ENCODE measurements around the gene DNAI1.

The DNAI1 gene

DNA sequence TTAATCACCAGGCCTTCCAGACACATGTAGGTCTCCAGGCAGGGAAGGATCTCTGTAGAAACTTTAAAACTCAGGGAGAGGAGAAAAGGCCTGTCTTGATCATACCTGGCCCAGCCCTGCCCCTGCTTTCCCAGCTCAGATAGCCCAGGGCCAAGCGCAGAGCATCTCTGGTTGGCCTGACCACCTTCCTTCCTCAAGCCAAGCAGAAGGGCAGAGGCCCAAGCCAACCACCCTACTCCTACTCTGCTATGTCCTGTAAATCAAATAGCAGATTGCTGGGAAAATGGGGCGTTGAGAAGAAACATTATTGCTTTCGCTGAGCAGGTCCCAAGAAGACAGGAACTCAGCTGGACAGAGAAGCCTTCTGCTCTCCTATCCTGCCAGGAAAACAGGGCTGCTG, 49.9 kb downstream of the DNAI1 start:
- no peak overlapping the region for H3K4me3 ChIP-seq (ENCODE audit: low read depth, low read length)
- no peaks in the 10 kb centered on the region for H3K36me3 ChIP-seq (replicated peaks)
- DNase-seq, result no peak
- H3K27ac ChIP-seq, result no peak overlapping the region
- in situ Hi-C loops (cut with HindIII; ENCODE audit: low pct_ligation_motif_present, low sequenced_read_pairs), result no loop called here
- TF ChIP-seq, protein P1, sequence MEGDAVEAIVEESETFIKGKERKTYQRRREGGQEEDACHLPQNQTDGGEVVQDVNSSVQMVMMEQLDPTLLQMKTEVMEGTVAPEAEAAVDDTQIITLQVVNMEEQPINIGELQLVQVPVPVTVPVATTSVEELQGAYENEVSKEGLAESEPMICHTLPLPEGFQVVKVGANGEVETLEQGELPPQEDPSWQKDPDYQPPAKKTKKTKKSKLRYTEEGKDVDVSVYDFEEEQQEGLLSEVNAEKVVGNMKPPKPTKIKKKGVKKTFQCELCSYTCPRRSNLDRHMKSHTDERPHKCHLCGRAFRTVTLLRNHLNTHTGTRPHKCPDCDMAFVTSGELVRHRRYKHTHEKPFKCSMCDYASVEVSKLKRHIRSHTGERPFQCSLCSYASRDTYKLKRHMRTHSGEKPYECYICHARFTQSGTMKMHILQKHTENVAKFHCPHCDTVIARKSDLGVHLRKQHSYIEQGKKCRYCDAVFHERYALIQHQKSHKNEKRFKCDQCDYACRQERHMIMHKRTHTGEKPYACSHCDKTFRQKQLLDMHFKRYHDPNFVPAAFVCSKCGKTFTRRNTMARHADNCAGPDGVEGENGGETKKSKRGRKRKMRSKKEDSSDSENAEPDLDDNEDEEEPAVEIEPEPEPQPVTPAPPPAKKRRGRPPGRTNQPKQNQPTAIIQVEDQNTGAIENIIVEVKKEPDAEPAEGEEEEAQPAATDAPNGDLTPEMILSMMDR (IDR thresholded peaks at IDR 0.05; ENCODE audit: low read depth, low read length, missing control alignments), result no peak
- H3K27me3 ChIP-seq (replicated peaks), result peaks cover 4% of the 10 kb centered on the region

DNA sequence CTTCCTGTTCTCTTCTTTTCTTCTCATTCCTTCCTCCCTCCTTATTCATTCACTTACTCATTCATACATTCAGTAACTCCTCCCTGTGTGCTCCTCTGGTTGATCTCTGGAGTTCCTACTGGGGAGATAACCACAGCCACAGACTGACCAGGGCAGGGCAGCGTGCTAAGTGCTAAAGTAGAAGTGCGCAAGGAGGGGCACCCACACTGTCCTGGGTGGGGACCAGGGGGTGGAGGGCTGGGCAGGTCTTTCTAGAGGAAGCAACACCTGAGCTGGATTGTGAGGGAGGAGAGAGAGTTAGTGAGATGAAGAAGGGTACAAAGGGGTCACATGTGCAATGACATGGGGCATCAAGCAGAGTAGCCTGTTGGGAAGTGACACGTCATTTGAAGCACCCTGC, 50.3 kb downstream of the DNAI1 start:
- no peak for DNase-seq
- Histone ChIP-seq H3K4me3 (ENCODE audit: low read depth, low read length) (no peak overlapping the region), H3K27me3 (replicated peaks) (peaks cover 3% of the 10 kb centered on the region), H3K27ac (no peak overlapping the region), H3K36me3 (replicated peaks) (no peaks in the 10 kb centered on the region)
- TF ChIP-seq, protein P1 (IDR thresholded peaks at IDR 0.05; ENCODE audit: low read depth, low read length, missing control alignments), result no peak
- in situ Hi-C loops (cut with HindIII; ENCODE audit: low pct_ligation_motif_present, low sequenced_read_pairs), result no loop called here

DNA sequence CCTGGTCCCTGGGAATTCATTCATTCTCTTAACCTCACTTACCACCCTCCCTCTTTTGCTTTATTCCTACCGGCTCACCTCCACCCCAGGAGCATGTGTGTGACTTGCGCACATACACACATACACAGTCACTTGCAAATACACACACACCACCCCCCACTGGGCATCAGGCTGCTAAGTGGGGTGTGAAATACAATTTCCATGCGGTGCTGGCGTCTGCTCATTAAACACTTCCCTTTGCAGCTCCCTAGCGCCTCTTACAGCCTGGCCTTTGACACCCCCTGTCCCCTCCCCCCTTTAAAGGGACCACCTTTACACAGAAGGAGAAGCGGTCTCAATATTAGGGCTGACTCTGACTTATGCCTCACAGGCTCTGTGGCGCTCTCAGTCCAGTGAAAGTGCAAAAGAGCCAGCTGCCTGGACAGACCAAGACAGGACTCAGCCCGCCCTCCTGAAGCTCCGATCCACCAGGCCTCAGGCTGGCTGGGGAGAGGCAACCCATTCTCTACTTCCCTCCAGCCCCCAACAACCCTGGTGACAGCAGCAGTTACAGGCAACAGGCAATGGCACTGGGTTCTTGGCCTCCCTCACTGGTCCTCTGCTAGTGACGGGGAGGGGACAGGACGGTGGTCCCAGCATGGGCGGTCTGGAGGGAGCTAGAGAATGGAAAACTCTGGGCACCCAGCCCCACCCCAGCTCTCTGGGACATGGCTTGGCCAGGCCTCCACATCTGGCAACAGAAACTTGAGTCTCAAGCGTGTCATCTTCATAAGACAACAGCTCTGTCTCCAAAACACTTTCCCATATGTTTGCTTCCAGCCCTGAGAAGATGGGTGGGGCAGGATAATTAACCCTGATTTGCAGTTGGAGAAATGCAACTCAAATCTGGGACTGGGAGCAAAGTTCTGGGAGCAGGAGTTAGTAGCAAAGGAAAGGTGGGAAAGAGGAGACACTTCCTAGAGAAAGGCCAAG, 52.2 kb downstream of the DNAI1 start:
- TF ChIP-seq, protein P1 (IDR thresholded peaks at IDR 0.05; ENCODE audit: low read depth, low read length, missing control alignments), result no peak
- H3K36me3 ChIP-seq (replicated peaks), result no peaks in the 10 kb centered on the region
- no peaks in the 10 kb centered on the region for H3K27me3 ChIP-seq (replicated peaks)
- no peak for DNase-seq
- H3K27ac ChIP-seq, result no peak overlapping the region
- no peak overlapping the region for H3K4me3 ChIP-seq (ENCODE audit: low read depth, low read length)
- in situ Hi-C loops (cut with HindIII; ENCODE audit: low pct_ligation_motif_present, low sequenced_read_pairs), result no loop called here

DNA sequence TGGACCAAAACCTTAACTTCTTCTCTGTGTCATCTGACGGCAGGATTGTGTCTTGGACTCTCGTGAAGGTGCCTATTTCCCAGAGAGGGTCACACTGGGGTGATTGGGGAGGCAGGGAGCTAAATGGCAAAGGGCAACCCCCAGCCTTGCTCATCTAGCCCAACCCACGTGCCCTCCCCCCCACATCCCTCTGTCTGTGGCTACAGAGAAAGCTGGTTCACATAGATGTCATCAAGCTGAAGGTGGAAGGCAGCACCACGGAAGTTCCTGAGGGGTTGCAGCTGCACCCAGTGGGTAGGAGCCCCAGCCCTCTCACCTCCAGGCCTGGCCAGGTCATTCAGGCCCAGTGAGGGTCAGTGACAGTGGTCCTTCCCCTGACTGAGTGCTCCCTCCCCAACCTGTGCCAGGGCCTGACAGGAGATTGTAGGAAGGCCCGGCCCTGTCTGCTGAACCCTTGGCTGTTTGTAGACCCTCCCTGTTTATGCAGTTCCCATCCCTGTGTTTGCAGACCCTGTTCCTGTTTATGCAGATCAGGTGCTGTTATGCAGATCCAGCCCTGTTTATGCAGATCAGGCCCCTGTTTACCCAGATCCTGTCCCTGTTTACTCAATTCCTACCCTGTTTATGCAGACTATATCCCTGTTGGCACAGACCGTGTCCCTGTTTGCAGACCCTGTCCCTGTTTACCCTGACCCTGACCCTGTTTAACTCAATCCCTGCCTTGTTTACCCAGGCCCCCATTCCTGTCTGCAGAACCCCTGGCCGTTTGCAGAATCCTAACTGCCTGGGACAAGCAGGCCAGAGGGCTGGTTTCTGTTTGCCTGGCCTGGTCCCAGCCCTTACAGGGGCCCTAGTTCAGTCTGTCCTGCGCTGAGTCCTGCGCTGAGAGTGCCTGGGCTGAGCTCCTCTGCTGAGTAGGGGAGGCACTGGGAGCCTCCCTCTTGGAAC, 53.8 kb downstream of the DNAI1 start:
- no peak overlapping the region for H3K4me3 ChIP-seq (ENCODE audit: low read depth, low read length)
- DNase-seq, result no peak
- no peak overlapping the region for H3K27ac ChIP-seq
- H3K27me3 ChIP-seq (replicated peaks), result no peaks in the 10 kb centered on the region
- in situ Hi-C loops (cut with HindIII; ENCODE audit: low pct_ligation_motif_present, low sequenced_read_pairs), result no loop called here
- H3K36me3 ChIP-seq (replicated peaks), result no peaks in the 10 kb centered on the region
- TF ChIP-seq, protein P1 (IDR thresholded peaks at IDR 0.05; ENCODE audit: low read depth, low read length, missing control alignments), result no peak

DNA sequence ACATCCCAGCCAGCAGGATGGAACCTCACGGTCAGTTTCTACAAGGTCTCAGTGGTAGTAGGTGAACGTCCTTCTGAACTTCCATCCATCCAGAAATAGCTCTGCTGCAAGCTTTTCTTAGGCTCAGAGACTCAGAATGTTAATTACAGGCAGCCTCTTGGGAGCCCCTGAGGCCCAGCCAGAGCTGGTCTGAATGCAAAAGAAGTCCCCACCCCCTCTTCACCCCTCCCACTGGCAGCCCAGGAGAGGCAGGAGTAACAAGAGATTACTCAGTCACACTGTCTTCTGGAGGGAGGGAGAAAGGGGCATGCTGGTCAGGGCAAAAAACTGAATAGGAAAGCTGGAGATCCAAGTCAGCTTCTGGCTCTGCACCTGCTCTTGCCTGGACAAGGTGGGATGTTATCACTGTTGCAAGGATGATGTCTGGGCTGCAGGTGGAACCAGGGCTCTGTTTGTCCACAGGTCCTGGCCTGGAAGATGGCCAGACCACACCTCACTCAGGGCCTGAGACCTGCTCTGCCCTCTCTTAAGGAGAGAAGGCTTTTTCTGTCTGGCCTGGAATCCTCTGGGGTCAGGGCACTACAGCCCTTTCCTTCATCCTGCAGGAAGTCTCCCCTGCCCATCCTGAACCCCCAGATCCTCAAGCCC, 55.1 kb downstream of the DNAI1 start:
- no peak for DNase-seq
- H3K36me3 ChIP-seq (replicated peaks), result no peaks in the 10 kb centered on the region
- H3K27ac ChIP-seq, result no peak overlapping the region
- in situ Hi-C loops (cut with HindIII; ENCODE audit: low pct_ligation_motif_present, low sequenced_read_pairs), result no loop called here
- TF ChIP-seq, protein P1 (IDR thresholded peaks at IDR 0.05; ENCODE audit: low read depth, low read length, missing control alignments), result no peak
- no peak overlapping the region for H3K4me3 ChIP-seq (ENCODE audit: low read depth, low read length)
- H3K27me3 ChIP-seq (replicated peaks), result no peaks in the 10 kb centered on the region

Measured in brain microvascular endothelial cell (primary cell).